HG02763 (cell line): ENCODE data around the gene BCAN.
"Not testable (repeated sequence)": the region's sequence is repeated elsewhere in the genome, so short reads cannot be mapped to it uniquely, and the experiment has no call there.

Experiments used
- ATAC-seq: cut with Tn5 transposase; IDR thresholded peaks from one replicate; pipeline ENCODE4 v1.9.1; 2021; ENCODE audit warnings: mild to moderate bottlenecking, moderate library complexity; ENCODE audit not compliant: unreplicated experiment

Gene BCAN, protein sequence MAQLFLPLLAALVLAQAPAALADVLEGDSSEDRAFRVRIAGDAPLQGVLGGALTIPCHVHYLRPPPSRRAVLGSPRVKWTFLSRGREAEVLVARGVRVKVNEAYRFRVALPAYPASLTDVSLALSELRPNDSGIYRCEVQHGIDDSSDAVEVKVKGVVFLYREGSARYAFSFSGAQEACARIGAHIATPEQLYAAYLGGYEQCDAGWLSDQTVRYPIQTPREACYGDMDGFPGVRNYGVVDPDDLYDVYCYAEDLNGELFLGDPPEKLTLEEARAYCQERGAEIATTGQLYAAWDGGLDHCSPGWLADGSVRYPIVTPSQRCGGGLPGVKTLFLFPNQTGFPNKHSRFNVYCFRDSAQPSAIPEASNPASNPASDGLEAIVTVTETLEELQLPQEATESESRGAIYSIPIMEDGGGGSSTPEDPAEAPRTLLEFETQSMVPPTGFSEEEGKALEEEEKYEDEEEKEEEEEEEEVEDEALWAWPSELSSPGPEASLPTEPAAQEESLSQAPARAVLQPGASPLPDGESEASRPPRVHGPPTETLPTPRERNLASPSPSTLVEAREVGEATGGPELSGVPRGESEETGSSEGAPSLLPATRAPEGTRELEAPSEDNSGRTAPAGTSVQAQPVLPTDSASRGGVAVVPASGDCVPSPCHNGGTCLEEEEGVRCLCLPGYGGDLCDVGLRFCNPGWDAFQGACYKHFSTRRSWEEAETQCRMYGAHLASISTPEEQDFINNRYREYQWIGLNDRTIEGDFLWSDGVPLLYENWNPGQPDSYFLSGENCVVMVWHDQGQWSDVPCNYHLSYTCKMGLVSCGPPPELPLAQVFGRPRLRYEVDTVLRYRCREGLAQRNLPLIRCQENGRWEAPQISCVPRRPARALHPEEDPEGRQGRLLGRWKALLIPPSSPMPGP

DNA sequence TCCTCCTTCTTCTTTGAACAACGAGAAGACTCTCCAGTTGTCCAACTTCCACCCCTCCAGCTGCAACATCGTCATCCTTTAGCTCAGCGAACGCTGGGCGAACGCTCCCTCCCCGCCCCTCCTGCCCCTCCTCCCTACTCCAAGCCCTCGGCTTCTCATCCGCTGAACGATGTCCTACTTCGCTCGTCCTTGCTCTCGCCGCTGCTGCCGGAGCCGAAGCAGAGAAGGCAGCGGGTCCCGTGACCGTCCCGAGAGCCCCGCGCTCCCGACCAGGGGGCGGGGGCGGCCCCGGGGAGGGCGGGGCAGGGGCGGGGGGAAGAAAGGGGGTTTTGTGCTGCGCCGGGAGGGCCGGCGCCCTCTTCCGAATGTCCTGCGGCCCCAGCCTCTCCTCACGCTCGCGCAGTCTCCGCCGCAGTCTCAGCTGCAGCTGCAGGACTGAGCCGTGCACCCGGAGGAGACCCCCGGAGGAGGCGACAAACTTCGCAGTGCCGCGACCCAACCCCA lies at the start of gene BCAN:
TSS of gene BCAN (plus strand) at position 357 of the 504 bp plus-strand sequence. CDS start 3,938 bp downstream, outside the sequence.
- ATAC-seq = no peak

GRCh38 chr1:156592158-156592909 lies 49.6 kb upstream of the BCAN start:
- ATAC-seq = no peak

GRCh38 chr1:156592910-156593660 lies 48.8 kb upstream of the BCAN start:
- no peak for ATAC-seq

GRCh38 chr1:156593661-156593989 lies 48.3 kb upstream of the BCAN start:
- ATAC-seq = no peak

DNA sequence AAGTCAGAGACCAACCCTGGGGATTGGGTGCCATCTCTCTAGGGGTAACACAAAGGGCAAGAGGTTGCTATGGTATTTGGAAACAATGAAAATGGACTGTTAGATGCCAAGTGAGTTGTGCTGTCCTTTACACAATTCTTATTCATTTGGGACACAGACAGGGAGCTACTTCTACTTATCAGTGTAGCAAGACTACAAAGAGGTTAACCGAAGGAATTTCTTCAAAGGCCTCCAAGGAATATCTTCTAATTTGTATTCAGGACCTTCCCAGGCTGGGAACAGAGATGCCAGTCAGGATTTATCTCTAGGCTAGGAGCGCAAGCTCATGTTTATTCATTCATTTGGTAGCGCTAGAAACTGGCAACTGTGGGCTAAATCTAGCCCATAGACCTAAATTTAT lies 47.7 kb upstream of the BCAN start:
- no peak for ATAC-seq

GRCh38 chr1:156595016-156595415 lies 46.9 kb upstream of the BCAN start:
- ATAC-seq = no peak

- no peak for ATAC-seq
Measured at GRCh38 chr1:156596426-156596825, 45.5 kb upstream of the BCAN start.

DNA sequence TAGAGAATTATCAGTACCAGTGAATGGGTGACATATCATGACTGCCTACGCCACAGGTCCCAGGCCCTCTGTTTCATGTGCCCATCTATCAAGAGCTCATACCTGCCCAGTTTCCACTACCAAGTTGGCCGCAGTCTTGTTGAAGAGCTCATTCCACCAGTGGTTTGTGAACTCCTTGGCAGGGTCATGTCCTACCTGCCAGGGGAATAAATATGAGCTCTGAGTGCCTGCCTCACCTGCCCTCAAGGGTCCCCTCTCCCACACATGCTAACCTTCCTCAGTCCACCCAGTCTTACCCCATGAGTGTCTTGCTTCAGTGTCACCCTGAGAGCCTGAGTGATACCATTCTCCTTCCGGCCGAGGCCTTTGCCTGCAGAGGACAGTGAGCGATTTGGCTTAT lies 43.8 kb upstream of the BCAN start:
- ATAC-seq = no peak

- no peak for ATAC-seq
Measured at GRCh38 chr1:156598731-156599432, 43.0 kb upstream of the BCAN start.

- no peak for ATAC-seq
Measured at GRCh38 chr1:156599811-156600210, 42.1 kb upstream of the BCAN start.

DNA sequence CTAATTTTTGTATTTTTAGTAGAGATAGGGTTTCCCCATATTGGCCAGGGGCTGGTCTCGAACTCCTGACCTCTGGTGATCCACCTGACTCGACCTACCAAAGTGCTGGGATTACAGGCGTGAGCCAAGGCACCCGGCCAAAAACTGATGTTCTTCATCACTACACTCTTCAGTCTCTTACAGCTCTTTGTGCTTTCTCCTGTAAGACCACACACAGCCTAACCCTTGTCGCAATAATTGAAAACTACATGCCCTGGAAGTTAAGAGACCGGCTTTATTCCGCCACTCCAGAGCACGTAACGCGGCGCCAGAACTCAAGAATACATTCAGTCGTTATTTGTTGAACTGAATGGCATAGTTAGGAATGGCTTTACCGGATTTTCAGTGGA lies 41.2 kb upstream of the BCAN start:
- ATAC-seq = no peak

GRCh38 chr1:156601122-156601830 lies 40.6 kb upstream of the BCAN start, which contains the start of gene GPATCH4:
Gene GPATCH4, minus strand, starts transcription at chr1:156601479.
- ATAC-seq = peak; percentile 70

DNA sequence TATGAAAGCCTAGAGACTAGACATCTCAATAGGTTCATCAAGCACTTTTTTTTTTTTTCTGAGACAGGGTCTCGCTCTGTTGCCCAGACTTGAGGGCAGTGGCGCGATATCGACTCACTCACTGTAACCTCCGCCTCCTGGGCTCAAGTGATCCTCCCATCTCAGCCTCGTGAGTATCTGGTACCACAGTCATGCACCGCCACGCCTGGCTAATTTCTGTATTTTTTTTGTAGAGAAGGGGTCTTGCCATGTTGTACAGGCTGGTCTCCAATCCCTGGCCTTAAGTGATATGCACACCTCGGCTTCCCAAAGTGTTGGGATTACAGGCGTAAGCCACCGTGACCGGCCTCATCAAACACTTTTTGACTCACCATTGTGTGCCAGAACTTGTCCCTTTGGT lies 40.0 kb upstream of the BCAN start:
- no peak for ATAC-seq

DNA sequence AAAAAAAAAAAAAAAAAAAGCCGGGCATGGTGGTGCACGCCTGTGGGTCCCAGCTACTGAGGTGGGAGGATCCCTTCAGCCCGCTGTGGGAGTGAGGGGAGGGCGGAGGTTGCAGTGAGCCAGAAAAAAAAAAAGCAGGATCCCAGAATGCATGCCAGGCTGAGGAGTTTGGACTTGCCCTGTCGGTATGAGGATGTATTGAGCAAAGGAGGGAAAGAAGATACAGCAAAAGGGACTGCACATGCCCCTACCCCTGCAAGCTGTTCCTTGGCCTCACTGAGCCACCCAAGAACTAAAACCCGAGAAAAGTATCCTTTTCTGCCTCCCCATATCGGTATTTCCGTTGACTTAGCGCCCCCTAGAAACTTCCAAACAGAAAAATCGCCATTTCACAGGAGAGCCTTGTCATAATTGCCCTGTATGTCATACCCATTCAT lies 39.3 kb upstream of the BCAN start:
- ATAC-seq = no peak

- ATAC-seq = not testable (repeated sequence)
Measured at GRCh38 chr1:156607344-156607743, 34.6 kb upstream of the BCAN start.

DNA sequence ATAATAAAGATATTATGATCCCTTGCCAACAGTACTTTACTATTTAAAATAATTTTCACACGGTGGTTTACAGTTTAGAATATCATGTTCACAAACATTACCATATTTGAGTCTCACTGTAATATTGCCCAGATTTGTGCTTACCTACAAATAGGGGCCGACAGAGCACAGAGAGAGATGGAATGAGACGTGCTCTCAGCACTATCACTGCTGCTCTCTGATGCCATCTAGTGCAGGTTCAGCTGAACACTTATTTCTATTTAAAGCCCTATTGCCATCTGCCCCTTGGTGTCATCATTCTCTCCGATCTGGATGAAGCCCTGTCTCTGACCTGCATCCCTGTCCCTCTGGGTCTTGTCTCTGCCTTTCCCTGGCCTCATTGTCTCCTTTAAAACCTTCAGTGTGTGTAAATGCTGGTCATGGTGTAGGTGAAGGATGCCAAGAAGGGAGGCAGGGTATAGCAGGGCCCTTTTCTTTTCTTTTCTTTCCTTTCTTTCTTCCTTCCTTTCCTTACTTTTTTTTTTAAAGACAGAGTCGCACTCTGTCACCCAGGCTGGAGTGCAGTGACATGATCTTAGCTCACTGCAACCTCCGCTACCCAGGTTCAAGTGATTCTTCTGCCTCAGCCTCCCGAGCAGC lies 33.8 kb upstream of the BCAN start:
- ATAC-seq = peak; percentile 72

GRCh38 chr1:156608981-156609380 lies 32.9 kb upstream of the BCAN start:
- ATAC-seq = no peak

DNA sequence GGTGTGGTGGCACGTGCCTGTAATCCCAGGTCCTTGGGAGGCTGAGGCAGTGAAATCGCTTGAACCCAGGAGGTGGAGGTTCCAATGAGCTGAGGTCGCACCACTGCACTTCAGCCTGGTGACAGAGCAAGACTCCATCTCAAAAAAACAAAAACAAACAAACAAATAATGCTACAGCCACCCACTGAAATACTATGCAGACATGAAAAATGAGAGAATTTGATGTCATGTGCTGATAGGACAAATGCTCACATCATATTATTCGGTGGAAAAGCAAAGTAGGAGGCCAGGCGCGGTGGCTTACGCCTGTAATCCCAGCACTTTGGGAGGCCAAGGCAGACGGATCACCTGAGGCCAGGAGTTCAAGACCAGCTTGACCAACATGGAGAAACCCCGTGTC lies 31.8 kb upstream of the BCAN start:
- not testable (repeated sequence) for ATAC-seq

DNA sequence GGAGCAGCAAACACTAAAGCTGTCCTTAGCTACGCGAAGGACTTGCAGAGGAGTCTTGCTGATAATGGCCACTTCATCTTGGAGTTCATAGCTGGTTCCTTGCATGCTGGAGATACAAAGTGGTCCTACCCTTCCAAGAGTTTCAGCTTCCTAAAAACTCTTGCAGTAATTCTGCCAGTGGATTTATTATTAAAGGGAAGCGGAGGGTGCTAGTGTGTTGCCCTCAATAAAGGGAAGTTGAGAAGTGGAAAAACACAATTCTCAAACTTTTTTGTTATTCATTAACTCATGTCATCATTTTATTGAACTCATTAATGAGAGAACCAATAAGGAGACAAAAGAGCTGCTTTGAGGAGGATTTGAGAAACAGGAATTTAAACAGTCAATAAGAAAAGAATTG lies 29.3 kb upstream of the BCAN start:
- ATAC-seq = no peak
